ENCODE measurements around the gene TLR5.

DNA sequence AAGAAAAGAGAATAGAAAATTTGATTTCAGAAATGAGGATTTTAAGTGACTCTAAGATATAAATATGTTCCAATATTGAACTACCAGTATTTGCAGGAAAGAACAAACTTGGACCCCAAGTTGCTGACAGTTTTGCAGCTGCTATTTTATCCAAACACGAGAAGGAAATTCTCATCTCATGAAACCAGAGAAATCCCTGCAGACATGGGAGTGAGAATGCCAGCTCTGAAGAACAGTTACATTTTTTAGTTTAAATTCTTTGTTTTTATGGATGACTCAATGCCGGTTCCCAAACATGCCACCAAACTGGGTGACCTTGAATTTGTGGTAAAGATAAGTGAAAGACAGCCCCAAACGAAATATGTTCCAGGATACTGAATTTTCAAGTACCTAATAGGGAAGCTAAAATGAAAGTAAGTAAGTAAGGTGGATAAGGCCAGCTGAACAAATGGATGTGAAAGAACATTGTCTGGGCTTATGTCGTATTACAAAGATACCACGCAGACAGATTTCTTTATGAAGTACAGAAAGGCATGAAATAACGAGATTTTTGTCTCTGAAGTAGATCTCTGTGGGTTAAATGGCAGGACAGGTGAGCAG lies 19.9 kb downstream of the TLR5 start:
- TF ChIP-seq, protein P1, sequence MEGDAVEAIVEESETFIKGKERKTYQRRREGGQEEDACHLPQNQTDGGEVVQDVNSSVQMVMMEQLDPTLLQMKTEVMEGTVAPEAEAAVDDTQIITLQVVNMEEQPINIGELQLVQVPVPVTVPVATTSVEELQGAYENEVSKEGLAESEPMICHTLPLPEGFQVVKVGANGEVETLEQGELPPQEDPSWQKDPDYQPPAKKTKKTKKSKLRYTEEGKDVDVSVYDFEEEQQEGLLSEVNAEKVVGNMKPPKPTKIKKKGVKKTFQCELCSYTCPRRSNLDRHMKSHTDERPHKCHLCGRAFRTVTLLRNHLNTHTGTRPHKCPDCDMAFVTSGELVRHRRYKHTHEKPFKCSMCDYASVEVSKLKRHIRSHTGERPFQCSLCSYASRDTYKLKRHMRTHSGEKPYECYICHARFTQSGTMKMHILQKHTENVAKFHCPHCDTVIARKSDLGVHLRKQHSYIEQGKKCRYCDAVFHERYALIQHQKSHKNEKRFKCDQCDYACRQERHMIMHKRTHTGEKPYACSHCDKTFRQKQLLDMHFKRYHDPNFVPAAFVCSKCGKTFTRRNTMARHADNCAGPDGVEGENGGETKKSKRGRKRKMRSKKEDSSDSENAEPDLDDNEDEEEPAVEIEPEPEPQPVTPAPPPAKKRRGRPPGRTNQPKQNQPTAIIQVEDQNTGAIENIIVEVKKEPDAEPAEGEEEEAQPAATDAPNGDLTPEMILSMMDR (IDR thresholded peaks at IDR 0.05), result no peak
- no peak for TF ChIP-seq POLR2A (IDR thresholded peaks at IDR 0.05)

Measured in heart left ventricle (tissue), 13 donors.